BE2C (cell line): ENCODE data around the gene SH3TC1.

Experiments used
- DNase-seq: peaks from one replicate; pipeline ENCODE4 v3.0.0-alpha.2; 2020
- H3K27me3 ChIP-seq: fragments of 250-450 bp; sonication (Bioruptor Pico); 2 replicates; pipeline ENCODE4 v1.5.1; 2020; ENCODE audit warnings: mild to moderate bottlenecking
- H3K36me3 ChIP-seq: fragments of 250-450 bp; sonication (Bioruptor Pico); 2 replicates; pipeline ENCODE4 v1.5.1; 2020; ENCODE audit warnings: mild to moderate bottlenecking
- H3K4me1 ChIP-seq: fragments of 250-450 bp; sonication (Bioruptor Pico); 2 replicates; pipeline ENCODE4 v1.5.1; 2020
- H3K4me3 ChIP-seq: 2 replicates; pipeline ENCODE4 v1.5.1; 2011; ENCODE audit warnings: low read depth, low read length
- H3K9me3 ChIP-seq: fragments of 250-450 bp; sonication (Bioruptor Pico); 2 replicates; pipeline ENCODE4 v1.5.1; 2020
- CTCF ChIP-seq: IDR thresholded peaks from 2 replicates; pipeline ENCODE4 v1.5.1; 2012; ENCODE audit warnings: mild to moderate bottlenecking, low read depth, low read length

The SH3TC1 gene

GRCh38 chr4:8167815-8168214, 31.3 kb upstream of the SH3TC1 start:
- Histone ChIP-seq H3K4me1 (no peaks in the 10 kb centered on the region), H3K36me3 (no peaks in the 10 kb centered on the region), H3K27me3 (no peaks in the 10 kb centered on the region), H3K4me3 (no peak overlapping the region), H3K9me3 (no peaks in the 10 kb centered on the region)
- DNase-seq, result no peak
- no peak for TF ChIP-seq CTCF

- Histone ChIP-seq H3K27me3 (no peaks in the 10 kb centered on the region), H3K4me1 (no peaks in the 10 kb centered on the region), H3K4me3 (no peak overlapping the region), H3K9me3 (no peaks in the 10 kb centered on the region), H3K36me3 (no peaks in the 10 kb centered on the region)
- peak; percentile 69 for TF ChIP-seq CTCF
- no peak for DNase-seq
Observed at GRCh38 chr4:8168232-8168631, 30.9 kb upstream of the SH3TC1 start.

- no peak overlapping the region for H3K4me3 ChIP-seq
- H3K27me3 ChIP-seq, result no peaks in the 10 kb centered on the region
- H3K4me1 ChIP-seq, result no peaks in the 10 kb centered on the region
- H3K9me3 ChIP-seq, result no peaks in the 10 kb centered on the region
- TF ChIP-seq CTCF, result no peak
- H3K36me3 ChIP-seq, result no peaks in the 10 kb centered on the region
- DNase-seq, result no peak
Observed at GRCh38 chr4:8168832-8169598, 30.1 kb upstream of the SH3TC1 start.

GRCh38 chr4:8169763-8170162, 29.3 kb upstream of the SH3TC1 start:
- no peak for TF ChIP-seq CTCF
- no peak for DNase-seq
- H3K27me3 ChIP-seq, result no peaks in the 10 kb centered on the region
- no peak overlapping the region for H3K4me3 ChIP-seq
- H3K36me3 ChIP-seq, result no peaks in the 10 kb centered on the region
- no peaks in the 10 kb centered on the region for H3K4me1 ChIP-seq
- H3K9me3 ChIP-seq, result no peaks in the 10 kb centered on the region

GRCh38 chr4:8170341-8170740, 28.7 kb upstream of the SH3TC1 start:
- no peaks in the 10 kb centered on the region for H3K36me3 ChIP-seq
- DNase-seq, result no peak
- no peak overlapping the region for H3K4me3 ChIP-seq
- no peak for TF ChIP-seq CTCF
- H3K9me3 ChIP-seq, result no peaks in the 10 kb centered on the region
- H3K4me1 ChIP-seq, result no peaks in the 10 kb centered on the region
- H3K27me3 ChIP-seq, result no peaks in the 10 kb centered on the region

GRCh38 chr4:8171266-8171665, 27.8 kb upstream of the SH3TC1 start:
- Histone ChIP-seq H3K9me3 (no peaks in the 10 kb centered on the region), H3K4me3 (no peak overlapping the region), H3K27me3 (no peaks in the 10 kb centered on the region), H3K4me1 (no peaks in the 10 kb centered on the region), H3K36me3 (no peaks in the 10 kb centered on the region)
- no peak for TF ChIP-seq CTCF
- DNase-seq, result no peak
